DND-41 (cell line): ENCODE results near the gene USP13.

Experiments
- EZH2 ChIP-seq: IDR thresholded peaks from 3 replicates; pipeline ENCODE4 v1.6.1; 2012; ENCODE audit warnings: borderline replicate concordance, low read depth, mild to moderate bottlenecking, moderate library complexity, low read length, inconsistent platforms; ENCODE audit not compliant: severe bottlenecking
- TF ChIP-seq, protein P1 (sequence below): IDR thresholded peaks from 2 replicates; pipeline ENCODE4 v1.5.1; 2012; ENCODE audit warnings: borderline replicate concordance, low read length, moderate library complexity, mild to moderate bottlenecking; ENCODE audit not compliant: poor library complexity, severe bottlenecking; ENCODE audit errors: extremely low read depth

- TF ChIP-seq, protein P1, sequence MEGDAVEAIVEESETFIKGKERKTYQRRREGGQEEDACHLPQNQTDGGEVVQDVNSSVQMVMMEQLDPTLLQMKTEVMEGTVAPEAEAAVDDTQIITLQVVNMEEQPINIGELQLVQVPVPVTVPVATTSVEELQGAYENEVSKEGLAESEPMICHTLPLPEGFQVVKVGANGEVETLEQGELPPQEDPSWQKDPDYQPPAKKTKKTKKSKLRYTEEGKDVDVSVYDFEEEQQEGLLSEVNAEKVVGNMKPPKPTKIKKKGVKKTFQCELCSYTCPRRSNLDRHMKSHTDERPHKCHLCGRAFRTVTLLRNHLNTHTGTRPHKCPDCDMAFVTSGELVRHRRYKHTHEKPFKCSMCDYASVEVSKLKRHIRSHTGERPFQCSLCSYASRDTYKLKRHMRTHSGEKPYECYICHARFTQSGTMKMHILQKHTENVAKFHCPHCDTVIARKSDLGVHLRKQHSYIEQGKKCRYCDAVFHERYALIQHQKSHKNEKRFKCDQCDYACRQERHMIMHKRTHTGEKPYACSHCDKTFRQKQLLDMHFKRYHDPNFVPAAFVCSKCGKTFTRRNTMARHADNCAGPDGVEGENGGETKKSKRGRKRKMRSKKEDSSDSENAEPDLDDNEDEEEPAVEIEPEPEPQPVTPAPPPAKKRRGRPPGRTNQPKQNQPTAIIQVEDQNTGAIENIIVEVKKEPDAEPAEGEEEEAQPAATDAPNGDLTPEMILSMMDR = no peak
- no peak for TF ChIP-seq EZH2
These were observed 6.7 kb upstream of the USP13 start for GRCh38 chr3:179646177-179646576.
